ES-I3 (cell line): ENCODE data around the gene OR6B2.

Source experiments
- H3K36me3 ChIP-seq: 2 replicates; pipeline ENCODE4 v1.6.1; 2013; ENCODE audit warnings: mild to moderate bottlenecking, low read length, control low read depth, moderate library complexity; ENCODE audit not compliant: insufficient read depth
- H3K4me1 ChIP-seq: 2 replicates; pipeline ENCODE4 v1.6.1; 2013; ENCODE audit warnings: mild to moderate bottlenecking, control low read depth, low read length; ENCODE audit not compliant: insufficient read depth
- H3K9ac ChIP-seq: 2 replicates; pipeline ENCODE4 v1.6.1; 2013; ENCODE audit warnings: low read depth, mild to moderate bottlenecking, low read length, moderate library complexity
- H3K9me3 ChIP-seq: 2 replicates; pipeline ENCODE4 v1.6.1; 2013; ENCODE audit warnings: mild to moderate bottlenecking, low read length, moderate library complexity; ENCODE audit not compliant: control insufficient read depth, insufficient read depth

The OR6B2 gene

GRCh38 chr2:240030379-240031094 lies at the start of gene OR6B2:
OR6B2 (minus strand) TSS chr2:240030429; CDS start chr2:240030429, 0 bp downstream.
- Histone ChIP-seq H3K9ac (no peak within 1 kb of the TSS), H3K9me3 (no peaks in the 10 kb centered on the region), H3K36me3 (no peaks in the 10 kb centered on the region), H3K4me1 (no peaks in the 10 kb centered on the region)

GRCh38 chr2:240078631-240079030 lies 48.4 kb upstream of the OR6B2 start:
- Histone ChIP-seq H3K4me1 (no peaks in the 10 kb centered on the region), H3K9me3 (no peaks in the 10 kb centered on the region; the same call in 1 of the 2 replicates), H3K9ac (no peak overlapping the region), H3K36me3 (no peaks in the 10 kb centered on the region)

GRCh38 chr2:240077442-240077841 lies 47.2 kb upstream of the OR6B2 start:
- H3K36me3 ChIP-seq = no peaks in the 10 kb centered on the region
- H3K9me3 ChIP-seq = no peaks in the 10 kb centered on the region; the same call in 1 of the 2 replicates
- H3K4me1 ChIP-seq = no peaks in the 10 kb centered on the region
- H3K9ac ChIP-seq = no peak overlapping the region

GRCh38 chr2:240074545-240074944 lies 44.3 kb upstream of the OR6B2 start:
- H3K4me1 ChIP-seq = no peaks in the 10 kb centered on the region
- H3K36me3 ChIP-seq = no peaks in the 10 kb centered on the region
- H3K9ac ChIP-seq = no peak overlapping the region
- H3K9me3 ChIP-seq = no peaks in the 10 kb centered on the region; the same call in 1 of the 2 replicates

GRCh38 chr2:240070907-240071306 lies 40.7 kb upstream of the OR6B2 start:
- Histone ChIP-seq H3K9me3 (no peaks in the 10 kb centered on the region), H3K36me3 (no peaks in the 10 kb centered on the region), H3K4me1 (peaks cover 2% of the 10 kb centered on the region; the same call in 1 of the 2 replicates), H3K9ac (no peak overlapping the region)

GRCh38 chr2:240069829-240070228 lies 39.6 kb upstream of the OR6B2 start:
- Histone ChIP-seq H3K4me1 (peaks cover 5% of the 10 kb centered on the region; the same call in 1 of the 2 replicates), H3K9me3 (no peaks in the 10 kb centered on the region), H3K9ac (no peak overlapping the region), H3K36me3 (no peaks in the 10 kb centered on the region)

GRCh38 chr2:240068193-240068592 lies 38.0 kb upstream of the OR6B2 start:
- peaks cover 6% of the 10 kb centered on the region; the same call in 1 of the 2 replicates for H3K4me1 ChIP-seq
- H3K9ac ChIP-seq = no peak overlapping the region
- no peaks in the 10 kb centered on the region for H3K36me3 ChIP-seq

GRCh38 chr2:240066489-240066888 lies 36.3 kb upstream of the OR6B2 start:
- Histone ChIP-seq H3K36me3 (no peaks in the 10 kb centered on the region), H3K4me1 (peaks cover 6% of the 10 kb centered on the region; the same call in 1 of the 2 replicates), H3K9ac (no peak overlapping the region), H3K9me3 (no peaks in the 10 kb centered on the region)

More at GRCh38 chr2:240068193-240068592, 38.0 kb upstream of the OR6B2 start:
- no peaks in the 10 kb centered on the region for H3K9me3 ChIP-seq

GRCh38 chr2:240064898-240065297 lies 34.7 kb upstream of the OR6B2 start:
- Histone ChIP-seq H3K9ac (no peak overlapping the region), H3K36me3 (no peaks in the 10 kb centered on the region), H3K4me1 (peaks cover 6% of the 10 kb centered on the region; the same call in 1 of the 2 replicates), H3K9me3 (no peaks in the 10 kb centered on the region)

GRCh38 chr2:240060977-240061591 lies 30.9 kb upstream of the OR6B2 start:
- no peak overlapping the region for H3K9ac ChIP-seq
- no peaks in the 10 kb centered on the region for H3K9me3 ChIP-seq
- H3K4me1 ChIP-seq = peaks cover 4% of the 10 kb centered on the region; the same call in 1 of the 2 replicates
- H3K36me3 ChIP-seq = no peaks in the 10 kb centered on the region

GRCh38 chr2:240056678-240057077 lies 26.4 kb upstream of the OR6B2 start:
- Histone ChIP-seq H3K36me3 (no peaks in the 10 kb centered on the region), H3K4me1 (no peaks in the 10 kb centered on the region), H3K9me3 (no peaks in the 10 kb centered on the region), H3K9ac (no peak overlapping the region)

- no peaks in the 10 kb centered on the region for H3K36me3 ChIP-seq
- no peaks in the 10 kb centered on the region for H3K9me3 ChIP-seq
- H3K9ac ChIP-seq = no peak overlapping the region
- no peaks in the 10 kb centered on the region for H3K4me1 ChIP-seq
Measured at GRCh38 chr2:240055177-240055917, 25.1 kb upstream of the OR6B2 start.

- no peak within 1 kb of the TSS for H3K9ac ChIP-seq
- H3K4me1 ChIP-seq = no peaks in the 10 kb centered on the region
- no peaks in the 10 kb centered on the region for H3K36me3 ChIP-seq
- H3K9me3 ChIP-seq = no peaks in the 10 kb centered on the region
Measured at GRCh38 chr2:240053173-240054155, 23.2 kb upstream of the OR6B2 start, which contains the start of gene OR6B3. OR6B3 (minus strand) TSS chr2:240053521.
